Panc1 (cell line): Measurements from ENCODE around the gene MRPS5. TPM values are rescaled to one million over a fixed set of nuclear protein-coding genes. Genes with fewer than 3 reads are reported as not detected.

Experiments
- ATAC-seq: fragments of 200-7000 bp; cut with Tn5 transposase; 2 replicates; pipeline ENCODE4 v1.9.1; 2020; ENCODE audit warnings: mild to moderate bottlenecking, moderate library complexity
- BruUV-seq: library from RNA; stranded (reverse); fragments of 400-500 nt; replicated peaks from 2 replicates; lab custom pipeline; 2021; lab: Mats Ljungman, UMichigan
- CTCF ChIA-PET: fragments of 300-600 bp; sonication (Branson Sonifier 250); formaldehyde crosslinking; loops from one replicate; lab custom pipeline; 2022; ENCODE audit warnings: antibody characterized with exemption; lab: Charles Lee
- POLR2A ChIA-PET: fragments of 300-600 bp; sonication (Branson Sonifier 250); formaldehyde crosslinking; loops from one replicate; lab custom pipeline; 2022; ENCODE audit warnings: antibody characterized with exemption; lab: Charles Lee
- DNase-seq: peaks from one replicate; pipeline ENCODE4 v3.0.0-alpha.2; 2010; ENCODE audit warnings: low read depth, low spot score
- H3K27ac ChIP-seq: 2 replicates; pipeline ENCODE4 v1.5.1; 2011; ENCODE audit warnings: mild to moderate bottlenecking, low read length, inconsistent platforms
- H3K27me3 ChIP-seq: fragments of 200-500 bp; sonication (Bioruptor generic); 2 replicates; pipeline ENCODE4 v1.6.0; 2014; ENCODE audit warnings: low read length, inconsistent platforms; ENCODE audit not compliant: control insufficient read depth, insufficient read depth
- H3K36me3 ChIP-seq: fragments of 200-500 bp; sonication (Bioruptor generic); 2 replicates; pipeline ENCODE4 v1.5.1; 2014; ENCODE audit warnings: inconsistent platforms, mild to moderate bottlenecking, low read length, moderate library complexity; ENCODE audit not compliant: control insufficient read depth, insufficient read depth
- H3K4me1 ChIP-seq: 2 replicates; pipeline ENCODE4 v1.5.1; 2011; ENCODE audit warnings: inconsistent platforms, mild to moderate bottlenecking, low read length, moderate library complexity; ENCODE audit not compliant: control insufficient read depth, insufficient read depth
- H3K4me3 ChIP-seq, 2 experiments: 2 replicates each; pipeline ENCODE4 v1.5.1; 2011 to 2012; ENCODE audit warnings: low read depth in 2 of 2, low read length in 2 of 2, mild to moderate bottlenecking in 2 of 2, inconsistent platforms in 1 of 2, moderate library complexity in 1 of 2
- H3K9me3 ChIP-seq: fragments of 200-500 bp; sonication (Bioruptor generic); 2 replicates; pipeline ENCODE4 v1.5.1; 2014; ENCODE audit warnings: low read depth, mild to moderate bottlenecking, inconsistent platforms, low read length, moderate library complexity; ENCODE audit not compliant: control insufficient read depth, insufficient read depth
- POLR2AphosphoS5 ChIP-seq: IDR thresholded peaks from 2 replicates; pipeline ENCODE4 v1.6.1; 2012; ENCODE audit warnings: mild to moderate bottlenecking, low read depth, low read length, moderate library complexity
- REST ChIP-seq, 2 experiments: IDR thresholded peaks; 2 replicates each; pipeline ENCODE4 v1.6.1; 2011 to 2012; ENCODE audit warnings: low read depth in 2 of 2, control low read depth in 1 of 2, low read length in 1 of 2, mild to moderate bottlenecking in 1 of 2, moderate library complexity in 1 of 2; ENCODE audit not compliant: insufficient read depth in 1 of 2
- SIN3A ChIP-seq: IDR thresholded peaks from 2 replicates; pipeline ENCODE4 v1.6.1; 2012; ENCODE audit warnings: low read depth, mild to moderate bottlenecking, low read length, moderate library complexity, borderline replicate concordance; ENCODE audit not compliant: insufficient read depth
- TCF7L2 ChIP-seq: IDR thresholded peaks from 2 replicates; pipeline ENCODE4 v1.6.1; 2011; ENCODE audit warnings: mild to moderate bottlenecking, low read depth, low read length, inconsistent platforms
- in situ Hi-C: cut with HindIII; loops from 2 replicates; pipeline ENCODE4 v1.10.0; 2016; ENCODE audit warnings: low sequenced_read_pairs, low pct_unique_long_range_greater_than_20kb
- intact Hi-C: fragments of 100-400 bp; cut with micrococcal nuclease; formaldehyde crosslinking; loops from one replicate; pipeline ENCODE4 v1.10.0; 2022; ENCODE audit not compliant: unreplicated experiment
- total RNA-seq: library from RNA; stranded (reverse); gene quantifications from one replicate; pipeline ENCODE4 v1.2.1, GENCODE V29; 2021; ENCODE audit not compliant: unreplicated experiment
- TF ChIP-seq, protein P1 (sequence below): fragments of 450-650 bp; IDR thresholded peaks from 2 replicates; pipeline ENCODE4 v1.5.1; 2017; ENCODE audit warnings: mild to moderate bottlenecking

MRPS5 gene
- total RNA-seq, 1 experiment from 2014 or later = 95.8 TPM

GRCh38 chr2:95077861-95078603 is 43.6 kb downstream of the MRPS5 start:
- no peak for ATAC-seq
- CTCF ChIA-PET = interaction anchor here (0.6 to 2.8 kb wide), 5 partner anchors 9 to 431 kb away, joined by 3 to 14 read pairs (median 3); no protein-coding TSS in a partner anchor
- no peaks in the 10 kb centered on the region for H3K36me3 ChIP-seq
- H3K4me3 ChIP-seq = no peak overlapping the region
- no peak for DNase-seq
- H3K27me3 ChIP-seq = peaks cover 10% of the 10 kb centered on the region
- in situ Hi-C loops = no loop called here
- H3K4me1 ChIP-seq = no peaks in the 10 kb centered on the region; the same call in none of the 2 replicates
- BruUV-seq = no TSS peak
- POLR2A ChIA-PET = interaction anchor here (0.5 kb wide), 1 partner anchor 54 kb away, joined by 3 read pairs; no protein-coding TSS in a partner anchor
- TF ChIP-seq REST (IDR thresholded peaks at IDR 0.05; ENCODE audit: insufficient read depth in 1 of 2, low read depth in 2 of 2, low read length in 1 of 2) = no peak
- no peak for TF ChIP-seq TCF7L2
- TF ChIP-seq POLR2AphosphoS5 = no peak
- no peak for TF ChIP-seq SIN3A
- H3K27ac ChIP-seq = no peak overlapping the region
- intact Hi-C loops = no loop called here
- H3K9me3 ChIP-seq = no peaks in the 10 kb centered on the region

- BruUV-seq = no TSS peak
- Histone ChIP-seq H3K4me3 (peak overlapping the region in 1 of 2 experiments; percentile 63; a peak in 2 of 4 replicates), H3K4me1 (no peaks in the 10 kb centered on the region; the same call in none of the 2 replicates), H3K36me3 (no peaks in the 10 kb centered on the region), H3K27ac (no peak overlapping the region), H3K27me3 (peaks cover 12% of the 10 kb centered on the region), H3K9me3 (no peaks in the 10 kb centered on the region)
- no peak for TF ChIP-seq POLR2AphosphoS5
- TF ChIP-seq, protein P1, sequence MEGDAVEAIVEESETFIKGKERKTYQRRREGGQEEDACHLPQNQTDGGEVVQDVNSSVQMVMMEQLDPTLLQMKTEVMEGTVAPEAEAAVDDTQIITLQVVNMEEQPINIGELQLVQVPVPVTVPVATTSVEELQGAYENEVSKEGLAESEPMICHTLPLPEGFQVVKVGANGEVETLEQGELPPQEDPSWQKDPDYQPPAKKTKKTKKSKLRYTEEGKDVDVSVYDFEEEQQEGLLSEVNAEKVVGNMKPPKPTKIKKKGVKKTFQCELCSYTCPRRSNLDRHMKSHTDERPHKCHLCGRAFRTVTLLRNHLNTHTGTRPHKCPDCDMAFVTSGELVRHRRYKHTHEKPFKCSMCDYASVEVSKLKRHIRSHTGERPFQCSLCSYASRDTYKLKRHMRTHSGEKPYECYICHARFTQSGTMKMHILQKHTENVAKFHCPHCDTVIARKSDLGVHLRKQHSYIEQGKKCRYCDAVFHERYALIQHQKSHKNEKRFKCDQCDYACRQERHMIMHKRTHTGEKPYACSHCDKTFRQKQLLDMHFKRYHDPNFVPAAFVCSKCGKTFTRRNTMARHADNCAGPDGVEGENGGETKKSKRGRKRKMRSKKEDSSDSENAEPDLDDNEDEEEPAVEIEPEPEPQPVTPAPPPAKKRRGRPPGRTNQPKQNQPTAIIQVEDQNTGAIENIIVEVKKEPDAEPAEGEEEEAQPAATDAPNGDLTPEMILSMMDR = no peak
- no peak for TF ChIP-seq REST (IDR thresholded peaks at IDR 0.05; ENCODE audit: insufficient read depth in 1 of 2, low read depth in 2 of 2, low read length in 1 of 2)
- TF ChIP-seq SIN3A = no peak
- TF ChIP-seq TCF7L2 = no peak
- DNase-seq (no peak), ATAC-seq (peak; percentile 60)
- in situ Hi-C loops (no loop called here), intact Hi-C loops (no loop called here)
- CTCF ChIA-PET = interaction anchor here (2.8 kb wide), 1 partner anchor 55 kb away, joined by 14 read pairs; no protein-coding TSS in a partner anchor
- POLR2A ChIA-PET = no interaction called here
These were observed 44.1 kb downstream of the MRPS5 start for GRCh38 chr2:95077530-95077825.
